Hepatocyte (in vitro differentiated cells): Measurements from ENCODE around the gene FCRL1.

Source experiments
- EZH2 ChIP-seq: fragments of 200-600 bp; sonication (generic); IDR thresholded peaks from 2 replicates; pipeline ENCODE4 v1.6.1; 2016; ENCODE audit warnings: antibody characterized with exemption, mild to moderate bottlenecking, borderline replicate concordance
- TF ChIP-seq, protein P1 (sequence below): fragments of 200-600 bp; sonication (generic); IDR thresholded peaks from 2 replicates; pipeline ENCODE4 v1.5.1; 2016; ENCODE audit warnings: antibody characterized with exemption, mild to moderate bottlenecking; ENCODE audit not compliant: poor library complexity

DNA sequence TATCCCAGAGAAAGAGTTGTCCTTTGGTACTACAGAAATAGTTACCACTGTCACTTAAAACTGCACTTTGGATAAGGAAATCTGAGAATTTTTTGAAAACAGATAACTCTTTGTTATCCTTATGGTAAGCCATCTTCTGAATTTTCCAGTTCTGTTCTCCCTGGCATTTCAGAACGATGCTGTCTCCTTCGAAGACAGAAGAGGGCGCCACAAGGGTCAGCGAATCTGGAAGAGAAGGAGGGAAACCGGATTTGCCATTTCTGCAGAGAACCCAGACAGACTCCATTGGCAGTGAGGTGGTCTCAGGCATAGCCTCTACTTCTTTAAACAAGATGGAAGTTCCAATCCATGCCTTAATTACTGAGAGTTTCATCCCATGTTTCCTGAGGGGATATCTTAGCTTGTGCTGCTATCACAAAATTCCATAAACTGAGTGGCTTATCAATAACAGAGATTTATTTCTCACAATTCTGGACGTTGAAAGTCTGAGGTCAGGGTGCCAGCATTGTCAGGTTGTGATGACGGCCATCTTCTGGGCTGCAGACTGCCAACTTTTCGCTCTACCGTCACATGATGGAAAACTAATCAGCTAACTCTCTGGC is 49.4 kb downstream of the FCRL1 start:
- TF ChIP-seq, protein P1, sequence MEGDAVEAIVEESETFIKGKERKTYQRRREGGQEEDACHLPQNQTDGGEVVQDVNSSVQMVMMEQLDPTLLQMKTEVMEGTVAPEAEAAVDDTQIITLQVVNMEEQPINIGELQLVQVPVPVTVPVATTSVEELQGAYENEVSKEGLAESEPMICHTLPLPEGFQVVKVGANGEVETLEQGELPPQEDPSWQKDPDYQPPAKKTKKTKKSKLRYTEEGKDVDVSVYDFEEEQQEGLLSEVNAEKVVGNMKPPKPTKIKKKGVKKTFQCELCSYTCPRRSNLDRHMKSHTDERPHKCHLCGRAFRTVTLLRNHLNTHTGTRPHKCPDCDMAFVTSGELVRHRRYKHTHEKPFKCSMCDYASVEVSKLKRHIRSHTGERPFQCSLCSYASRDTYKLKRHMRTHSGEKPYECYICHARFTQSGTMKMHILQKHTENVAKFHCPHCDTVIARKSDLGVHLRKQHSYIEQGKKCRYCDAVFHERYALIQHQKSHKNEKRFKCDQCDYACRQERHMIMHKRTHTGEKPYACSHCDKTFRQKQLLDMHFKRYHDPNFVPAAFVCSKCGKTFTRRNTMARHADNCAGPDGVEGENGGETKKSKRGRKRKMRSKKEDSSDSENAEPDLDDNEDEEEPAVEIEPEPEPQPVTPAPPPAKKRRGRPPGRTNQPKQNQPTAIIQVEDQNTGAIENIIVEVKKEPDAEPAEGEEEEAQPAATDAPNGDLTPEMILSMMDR: peak; percentile 22
- TF ChIP-seq EZH2: no peak
